ENCODE measurements around the gene TMED5. TPM values are rescaled to one million over a fixed set of nuclear protein-coding genes. Genes with fewer than 3 reads are reported as not detected.

TMED5 gene
- total RNA-seq, 6 experiments from 2014 or later: 65.3 to 154 (median 88.9) TPM

- H3K9me3 ChIP-seq: no peaks in the 10 kb centered on the region
- H3K4me1 ChIP-seq: no peaks in the 10 kb centered on the region
- H3K27me3 ChIP-seq: no peaks in the 10 kb centered on the region
- H3K36me3 ChIP-seq: no peaks in the 10 kb centered on the region
- H3K4me3 ChIP-seq: no peak overlapping the region
- no peak for TF ChIP-seq POLR2A (IDR thresholded peaks at IDR 0.05)
- TF ChIP-seq, protein P1, sequence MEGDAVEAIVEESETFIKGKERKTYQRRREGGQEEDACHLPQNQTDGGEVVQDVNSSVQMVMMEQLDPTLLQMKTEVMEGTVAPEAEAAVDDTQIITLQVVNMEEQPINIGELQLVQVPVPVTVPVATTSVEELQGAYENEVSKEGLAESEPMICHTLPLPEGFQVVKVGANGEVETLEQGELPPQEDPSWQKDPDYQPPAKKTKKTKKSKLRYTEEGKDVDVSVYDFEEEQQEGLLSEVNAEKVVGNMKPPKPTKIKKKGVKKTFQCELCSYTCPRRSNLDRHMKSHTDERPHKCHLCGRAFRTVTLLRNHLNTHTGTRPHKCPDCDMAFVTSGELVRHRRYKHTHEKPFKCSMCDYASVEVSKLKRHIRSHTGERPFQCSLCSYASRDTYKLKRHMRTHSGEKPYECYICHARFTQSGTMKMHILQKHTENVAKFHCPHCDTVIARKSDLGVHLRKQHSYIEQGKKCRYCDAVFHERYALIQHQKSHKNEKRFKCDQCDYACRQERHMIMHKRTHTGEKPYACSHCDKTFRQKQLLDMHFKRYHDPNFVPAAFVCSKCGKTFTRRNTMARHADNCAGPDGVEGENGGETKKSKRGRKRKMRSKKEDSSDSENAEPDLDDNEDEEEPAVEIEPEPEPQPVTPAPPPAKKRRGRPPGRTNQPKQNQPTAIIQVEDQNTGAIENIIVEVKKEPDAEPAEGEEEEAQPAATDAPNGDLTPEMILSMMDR (IDR thresholded peaks at IDR 0.05): no peak
- intact Hi-C loops (cut with DNase I): no loop called here
- no peak for DNase-seq
- H3K27ac ChIP-seq: no peak overlapping the region
- ATAC-seq: no peak
- 100% methylated on average over 2 of the region's 2 CpGs for WGBS (ENCODE audit: insufficient coverage, low coverage, low lambda C conversion rate, missing lambda C conversion rate)
Observed at GRCh38 chr1:93215322-93215721, 35.1 kb upstream of the TMED5 start.

DNA sequence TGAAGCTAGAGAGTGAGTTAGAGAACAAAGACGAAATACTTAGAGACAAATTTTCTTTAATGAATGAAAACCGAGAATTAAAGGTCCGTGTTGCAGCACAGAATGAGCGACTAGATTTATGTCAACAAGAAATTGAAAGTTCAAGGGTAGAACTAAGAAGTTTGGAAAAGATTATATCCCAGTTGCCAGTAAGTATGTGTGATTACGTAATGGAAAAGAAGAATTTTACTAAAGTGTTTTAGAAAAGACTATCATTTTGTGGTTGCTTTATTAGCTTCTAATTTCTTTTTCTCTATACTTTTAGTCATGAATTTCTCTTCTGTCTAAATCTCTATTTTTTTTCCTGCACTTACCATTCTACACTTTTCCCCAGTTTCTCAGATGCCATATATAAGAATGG lies 27.0 kb upstream of the TMED5 start:
- no peak for TF ChIP-seq POLR2A (IDR thresholded peaks at IDR 0.05)
- TF ChIP-seq, protein P1 (IDR thresholded peaks at IDR 0.05): no peak
- intact Hi-C loops (cut with DNase I): no loop called here
- peaks cover 0 to 24% (median 7%) of the 10 kb centered on the region in 4 donors for H3K4me1 ChIP-seq
- H3K9me3 ChIP-seq: no peaks in the 10 kb centered on the region
- H3K4me3 ChIP-seq: no peak overlapping the region
- peaks cover 0 to 3% (median 0%) of the 10 kb centered on the region in 4 donors for H3K36me3 ChIP-seq
- no peaks in the 10 kb centered on the region for H3K27me3 ChIP-seq
- DNase-seq (no peak), ATAC-seq (peak in 1 of 4 donors; percentile 33)
- WGBS (ENCODE audit: insufficient coverage, low coverage, low lambda C conversion rate, missing lambda C conversion rate): 41% methylated on average over 5 of the region's 5 CpGs
- no peak overlapping the region for H3K27ac ChIP-seq

GRCh38 chr1:93206567-93206954 lies 26.3 kb upstream of the TMED5 start:
- H3K36me3 ChIP-seq: peaks cover 0 to 3% (median 0%) of the 10 kb centered on the region in 4 donors
- DNase-seq (no peak), ATAC-seq (peak in 1 of 4 donors; percentile 33)
- H3K4me3 ChIP-seq: no peak overlapping the region
- H3K27ac ChIP-seq: peak overlapping the region in 1 of 3 donors; percentile 29
- intact Hi-C loops (cut with DNase I): no loop called here
- H3K4me1 ChIP-seq: peaks cover 0 to 24% (median 7%) of the 10 kb centered on the region in 4 donors
- TF ChIP-seq, protein P1 (IDR thresholded peaks at IDR 0.05): no peak
- no peak for TF ChIP-seq POLR2A (IDR thresholded peaks at IDR 0.05)
- H3K9me3 ChIP-seq: no peaks in the 10 kb centered on the region
- no peaks in the 10 kb centered on the region for H3K27me3 ChIP-seq

- Histone ChIP-seq H3K27ac (peak overlapping the region in 2 of 3 donors; percentile 2 to 29), H3K4me3 (no peak overlapping the region), H3K4me1 (peaks cover 0 to 24% (median 7%) of the 10 kb centered on the region in 4 donors), H3K27me3 (no peaks in the 10 kb centered on the region), H3K36me3 (peaks cover 0 to 3% (median 0%) of the 10 kb centered on the region in 4 donors), H3K9me3 (no peaks in the 10 kb centered on the region)
- ATAC-seq: peak; percentile 56 to 69 (median 67)
- intact Hi-C loops (cut with DNase I): no loop called here
- no peak for DNase-seq
- TF ChIP-seq POLR2A (IDR thresholded peaks at IDR 0.05): no peak
- TF ChIP-seq, protein P1 (IDR thresholded peaks at IDR 0.05): no peak
- 35% methylated on average over 6 of the region's 6 CpGs for WGBS (ENCODE audit: insufficient coverage, low coverage, low lambda C conversion rate, missing lambda C conversion rate)
Observed at GRCh38 chr1:93205892-93206566, 25.8 kb upstream of the TMED5 start.

Measured in right lobe of liver (tissue), 6 donors.